Activated T-cell treated with anti-CD3 and anti-CD28 coated beads, Interleukin-2, amount 50 U/mL, for 4 hours (primary cell): Measurements from ENCODE around the gene CARD9. TPM values are rescaled to one million over a fixed set of nuclear protein-coding genes. Genes with fewer than 3 reads are reported as not detected.

Experiments used
- ATAC-seq, 2 donors: fragments of 200-7000 bp; cut with Tn5 transposase; one replicate each; pipeline ENCODE4 v1.10.0; 2021
- DNase-seq: peaks from one replicate; pipeline ENCODE4 v3.0.0-alpha.2; 2020
- H3K27me3 Mint-ChIP-seq: one replicate; pipeline ENCODE4 v1.8.0; 2021; ENCODE audit warnings: low read depth, mixed read lengths
- H3K36me3 Mint-ChIP-seq: one replicate; pipeline ENCODE4 v1.8.0; 2022; ENCODE audit warnings: mixed read lengths; ENCODE audit not compliant: insufficient read depth
- H3K4me1 Mint-ChIP-seq: one replicate; pipeline ENCODE4 v1.8.0; 2021; ENCODE audit warnings: low read depth, mixed read lengths
- H3K4me3 Mint-ChIP-seq: one replicate; pipeline ENCODE4 v1.8.0; 2021; ENCODE audit warnings: mild to moderate bottlenecking, moderate library complexity, mixed read lengths
- H3K9me3 Mint-ChIP-seq: one replicate; pipeline ENCODE4 v1.8.0; 2021; ENCODE audit warnings: mixed read lengths
- total RNA-seq, 3 donors: library from RNA; stranded (reverse); gene quantifications; one replicate each; pipeline ENCODE4 v1.2.1, GENCODE V29; 2021

The CARD9 gene
- total RNA-seq, 3 donors from 2014 or later, result 1.4 to 3.4 (median 2.4) TPM

GRCh38 chr9:136395345-136396218 lies 22.1 kb upstream of the CARD9 start:
- ATAC-seq, result no peak
- peaks cover 21% of the 10 kb centered on the region for H3K4me1 Mint-ChIP-seq
- H3K9me3 Mint-ChIP-seq, result no peaks in the 10 kb centered on the region
- no peak overlapping the region for H3K4me3 Mint-ChIP-seq
- no peak for DNase-seq
- peaks cover 27% of the 10 kb centered on the region for H3K36me3 Mint-ChIP-seq
- no peaks in the 10 kb centered on the region for H3K27me3 Mint-ChIP-seq

- Mint-ChIP-seq H3K27me3 (no peaks in the 10 kb centered on the region), H3K36me3 (peaks cover 27% of the 10 kb centered on the region), H3K4me1 (peaks cover 17% of the 10 kb centered on the region), H3K9me3 (no peaks in the 10 kb centered on the region), H3K4me3 (no peak overlapping the region)
- ATAC-seq, result no peak
- no peak for DNase-seq
Measured at GRCh38 chr9:136395020-136395340, 21.5 kb upstream of the CARD9 start.

GRCh38 chr9:136394312-136395019 lies 21.0 kb upstream of the CARD9 start:
- DNase-seq (no peak), ATAC-seq (no peak)
- H3K36me3 Mint-ChIP-seq, result peaks cover 30% of the 10 kb centered on the region
- H3K27me3 Mint-ChIP-seq, result no peaks in the 10 kb centered on the region
- H3K9me3 Mint-ChIP-seq, result no peaks in the 10 kb centered on the region
- H3K4me3 Mint-ChIP-seq, result no peak overlapping the region
- peaks cover 17% of the 10 kb centered on the region for H3K4me1 Mint-ChIP-seq

GRCh38 chr9:136393531-136393930 lies 20.1 kb upstream of the CARD9 start:
- DNase-seq, result no peak
- Mint-ChIP-seq H3K4me1 (peaks cover 9% of the 10 kb centered on the region), H3K27me3 (no peaks in the 10 kb centered on the region), H3K9me3 (no peaks in the 10 kb centered on the region), H3K4me3 (no peak overlapping the region), H3K36me3 (peaks cover 29% of the 10 kb centered on the region)
- no peak for ATAC-seq

GRCh38 chr9:136392538-136393449 lies 19.3 kb upstream of the CARD9 start:
- no peak for ATAC-seq
- H3K9me3 Mint-ChIP-seq, result no peaks in the 10 kb centered on the region
- H3K4me3 Mint-ChIP-seq, result no peak overlapping the region
- no peak for DNase-seq
- H3K4me1 Mint-ChIP-seq, result peaks cover 4% of the 10 kb centered on the region
- H3K36me3 Mint-ChIP-seq, result peaks cover 30% of the 10 kb centered on the region
- no peaks in the 10 kb centered on the region for H3K27me3 Mint-ChIP-seq

GRCh38 chr9:136391737-136392537 lies 18.5 kb upstream of the CARD9 start:
- Mint-ChIP-seq H3K4me3 (no peak overlapping the region), H3K9me3 (no peaks in the 10 kb centered on the region)
- ATAC-seq, result no peak

GRCh38 chr9:136389396-136389795 lies 15.9 kb upstream of the CARD9 start:
- DNase-seq, result no peak
- H3K27me3 Mint-ChIP-seq, result no peaks in the 10 kb centered on the region
- no peak for ATAC-seq
- H3K9me3 Mint-ChIP-seq, result no peaks in the 10 kb centered on the region
- H3K4me1 Mint-ChIP-seq, result peaks cover 19% of the 10 kb centered on the region
- peaks cover 43% of the 10 kb centered on the region for H3K36me3 Mint-ChIP-seq
- no peak overlapping the region for H3K4me3 Mint-ChIP-seq

More at GRCh38 chr9:136391737-136392537, 18.5 kb upstream of the CARD9 start:
- Mint-ChIP-seq H3K36me3 (peaks cover 33% of the 10 kb centered on the region), H3K4me1 (peaks cover 2% of the 10 kb centered on the region), H3K27me3 (no peaks in the 10 kb centered on the region)
- no peak for DNase-seq

GRCh38 chr9:136387217-136387616 lies 13.7 kb upstream of the CARD9 start:
- H3K9me3 Mint-ChIP-seq, result no peaks in the 10 kb centered on the region

GRCh38 chr9:136386018-136386417 lies 12.5 kb upstream of the CARD9 start:
- no peaks in the 10 kb centered on the region for H3K27me3 Mint-ChIP-seq
- ATAC-seq (no peak), DNase-seq (no peak)
- no peak overlapping the region for H3K4me3 Mint-ChIP-seq
- no peaks in the 10 kb centered on the region for H3K9me3 Mint-ChIP-seq
- peaks cover 37% of the 10 kb centered on the region for H3K36me3 Mint-ChIP-seq
- H3K4me1 Mint-ChIP-seq, result peaks cover 19% of the 10 kb centered on the region

More at GRCh38 chr9:136387217-136387616, 13.7 kb upstream of the CARD9 start:
- Mint-ChIP-seq H3K27me3 (no peaks in the 10 kb centered on the region), H3K4me3 (no peak overlapping the region), H3K4me1 (peaks cover 19% of the 10 kb centered on the region), H3K36me3 (peaks cover 45% of the 10 kb centered on the region)
- no peak for ATAC-seq
- no peak for DNase-seq

- DNase-seq (no peak), ATAC-seq (peak; percentile 89 to 95)
- Mint-ChIP-seq H3K9me3 (no peaks in the 10 kb centered on the region), H3K4me1 (peaks cover 19% of the 10 kb centered on the region), H3K36me3 (peaks cover 37% of the 10 kb centered on the region), H3K4me3 (no peak overlapping the region), H3K27me3 (no peaks in the 10 kb centered on the region)
Measured at GRCh38 chr9:136385015-136385414, 11.5 kb upstream of the CARD9 start.

- DNase-seq (no peak), ATAC-seq (no peak)
- Mint-ChIP-seq H3K4me1 (peaks cover 19% of the 10 kb centered on the region), H3K36me3 (peaks cover 32% of the 10 kb centered on the region), H3K9me3 (no peaks in the 10 kb centered on the region), H3K4me3 (no peak overlapping the region), H3K27me3 (no peaks in the 10 kb centered on the region)
Measured at GRCh38 chr9:136383436-136383835, 10.0 kb upstream of the CARD9 start.

GRCh38 chr9:136381966-136382513 lies 8.6 kb upstream of the CARD9 start:
- H3K27me3 Mint-ChIP-seq, result no peaks in the 10 kb centered on the region
- H3K4me3 Mint-ChIP-seq, result no peak overlapping the region
- no peak for ATAC-seq

GRCh38 chr9:136381311-136381710 lies 7.8 kb upstream of the CARD9 start:
- no peak for ATAC-seq
- H3K9me3 Mint-ChIP-seq, result no peaks in the 10 kb centered on the region

More at GRCh38 chr9:136381966-136382513, 8.6 kb upstream of the CARD9 start:
- H3K4me1 Mint-ChIP-seq, result peaks cover 19% of the 10 kb centered on the region
- peaks cover 24% of the 10 kb centered on the region for H3K36me3 Mint-ChIP-seq
- no peaks in the 10 kb centered on the region for H3K9me3 Mint-ChIP-seq
- no peak for DNase-seq

More at GRCh38 chr9:136381311-136381710, 7.8 kb upstream of the CARD9 start:
- peaks cover 19% of the 10 kb centered on the region for H3K4me1 Mint-ChIP-seq
- peaks cover 20% of the 10 kb centered on the region for H3K36me3 Mint-ChIP-seq
- no peak for DNase-seq
- no peak overlapping the region for H3K4me3 Mint-ChIP-seq
- H3K27me3 Mint-ChIP-seq, result no peaks in the 10 kb centered on the region
